HTR-8/SVneo (cell line): ENCODE results near the gene SF1.
A peak's percentile ranks its signal among the peaks of the same experiment; 100 is the strongest.

Source experiments
- DNase-seq: peaks from one replicate; pipeline ENCODE4 v3.0.0; 2011; ENCODE audit warnings: low spot score, mixed read lengths; ENCODE audit not compliant: insufficient read length
- FAIRE-seq: peaks from 2 replicates; lab custom pipeline; 2011; peaks lifted over from hg19 to GRCh38; lab: Jason Lieb, UNC

Gene SF1

GRCh38 chr11:64802370-64803157, 24.2 kb upstream of the SF1 start:
- DNase-seq (peak; percentile 36), FAIRE-seq (peak; percentile 28)

GRCh38 chr11:64801561-64802369, 23.4 kb upstream of the SF1 start:
- FAIRE-seq (no peak), DNase-seq (no peak)

DNA sequence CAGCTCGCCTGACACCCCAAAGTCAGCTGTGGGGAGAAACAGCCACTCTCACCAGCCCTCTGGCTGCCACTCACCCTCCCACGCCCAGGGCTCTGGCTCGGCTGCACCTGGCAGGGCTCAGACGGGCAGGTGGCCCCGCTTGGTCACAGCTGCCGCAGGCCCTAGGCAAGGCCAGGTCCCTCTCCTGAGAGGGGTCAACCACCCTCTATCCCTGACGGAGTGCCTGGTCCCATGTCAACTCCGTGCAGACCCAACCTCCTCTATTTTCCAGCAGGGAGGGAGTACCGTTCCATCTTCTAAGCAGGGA, 22.8 kb upstream of the SF1 start:
- DNase-seq, result no peak
- no peak for FAIRE-seq

- DNase-seq, result no peak
- no peak for FAIRE-seq
Observed at GRCh38 chr11:64800303-64801157, 22.2 kb upstream of the SF1 start.

GRCh38 chr11:64799623-64800302, 21.4 kb upstream of the SF1 start:
- DNase-seq (no peak), FAIRE-seq (no peak)

GRCh38 chr11:64799256-64799622, 20.9 kb upstream of the SF1 start:
- FAIRE-seq, result no peak
- no peak for DNase-seq

- no peak for FAIRE-seq
Observed at GRCh38 chr11:64796757-64797541, 18.6 kb upstream of the SF1 start.

GRCh38 chr11:64796047-64796756, 17.9 kb upstream of the SF1 start:
- FAIRE-seq (no peak), DNase-seq (no peak)

More at GRCh38 chr11:64796757-64797541, 18.6 kb upstream of the SF1 start:
- DNase-seq, result no peak

GRCh38 chr11:64794526-64794925, 16.2 kb upstream of the SF1 start:
- no peak for FAIRE-seq
- DNase-seq, result no peak

GRCh38 chr11:64793271-64794160, 15.2 kb upstream of the SF1 start:
- DNase-seq, result no peak
- FAIRE-seq, result no peak

- DNase-seq (no peak), FAIRE-seq (no peak)
Observed at GRCh38 chr11:64792482-64792881, 14.1 kb upstream of the SF1 start.

- no peak for DNase-seq
- FAIRE-seq, result no peak
Observed at GRCh38 chr11:64791781-64792291, 13.5 kb upstream of the SF1 start.

- DNase-seq (no peak), FAIRE-seq (no peak)
Observed at GRCh38 chr11:64790205-64791095, 12.1 kb upstream of the SF1 start.

- DNase-seq (no peak), FAIRE-seq (no peak)
Observed at GRCh38 chr11:64789331-64790204, 11.2 kb upstream of the SF1 start.

DNA sequence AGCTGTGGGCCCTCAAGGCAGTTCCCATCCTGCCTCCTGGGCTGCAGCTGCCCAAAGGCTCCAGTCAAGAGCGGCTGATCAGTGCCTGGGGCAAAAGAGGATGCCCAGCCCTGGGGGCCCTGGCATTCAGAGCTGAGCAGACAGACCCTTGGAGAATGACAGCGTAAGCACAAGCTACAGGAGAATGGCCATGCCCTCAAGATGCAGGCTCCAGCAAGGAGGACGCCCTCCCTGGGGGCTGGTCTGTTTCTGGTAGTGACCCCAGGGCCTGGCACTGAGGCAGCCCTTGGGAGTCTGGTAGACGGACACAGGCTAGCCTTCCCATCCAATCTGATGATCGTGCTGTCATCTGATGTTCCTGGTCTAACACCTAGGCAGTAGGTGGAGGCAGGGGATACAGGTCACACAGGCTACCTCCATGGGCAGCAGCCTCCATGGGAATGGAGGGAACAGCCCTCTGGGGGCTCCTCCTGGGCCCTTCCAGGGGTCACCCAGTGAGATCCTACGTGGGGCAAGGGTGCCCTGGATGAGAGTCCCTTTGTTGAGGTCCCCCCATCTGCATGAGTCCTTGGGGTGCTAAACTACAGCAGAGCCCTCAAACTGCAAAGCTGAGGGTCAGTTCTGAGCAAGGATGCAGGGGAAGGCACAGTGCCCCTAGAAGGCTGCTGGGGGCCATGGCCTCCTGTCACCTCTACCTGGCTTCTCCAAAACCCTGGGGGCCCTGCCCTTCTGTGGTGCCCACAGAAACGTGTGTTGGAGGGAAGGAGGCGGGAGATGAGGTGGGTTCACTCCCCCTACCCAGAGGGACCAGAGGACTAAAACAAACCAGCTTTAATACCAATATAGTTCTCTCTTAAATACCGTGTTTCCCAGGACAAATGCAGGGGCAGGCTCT, 10.2 kb upstream of the SF1 start:
- DNase-seq (no peak), FAIRE-seq (no peak)
